Psoas muscle (tissue), 8 donors: ENCODE data around the gene GOLGA6L9. TPM values are rescaled to one million over a fixed set of nuclear protein-coding genes. Genes with fewer than 3 reads are reported as not detected.
"Not testable (repeated sequence)": the region's sequence is repeated elsewhere in the genome, so short reads cannot be mapped to it uniquely, and the experiment has no call there.

Source experiments
- ATAC-seq, 4 donors: fragments of 200-7000 bp; cut with Tn5 transposase; one replicate each; pipeline ENCODE4 v1.9.1; 2020; ENCODE audit warnings: moderate library complexity in 3 of 4, mild to moderate bottlenecking in 2 of 4
- DNase-seq, 2 donors: peaks; one replicate each; pipeline ENCODE4 v3.0.0-alpha.2; 2020
- H3K27ac ChIP-seq: fragments of 200-600 bp; one replicate; pipeline ENCODE4 v1.8.0; 2022
- H3K27me3 ChIP-seq, 3 donors: fragments of 200-600 bp in 1 of 3; one replicate each; pipeline versions ENCODE4 v1.6.1 to v1.8.0; 2013 to 2022; ENCODE audit warnings: low read length in 2 of 3, mild to moderate bottlenecking in 2 of 3, moderate library complexity in 1 of 3; ENCODE audit not compliant: insufficient read depth in 3 of 3
- H3K36me3 ChIP-seq, 2 donors: fragments of 200-600 bp in 1 of 2; one replicate each; pipeline versions ENCODE4 v1.6.1 to v1.8.0; 2013 to 2022; ENCODE audit warnings: low read depth in 1 of 2, mild to moderate bottlenecking in 1 of 2, moderate library complexity in 1 of 2; ENCODE audit not compliant: insufficient read depth in 1 of 2
- H3K4me1 ChIP-seq: fragments of 200-600 bp; one replicate; pipeline ENCODE4 v1.8.0; 2022
- H3K4me3 ChIP-seq: fragments of 200-600 bp; one replicate; pipeline ENCODE4 v1.8.0; 2022; ENCODE audit warnings: mild to moderate bottlenecking
- H3K9me3 ChIP-seq: fragments of 200-600 bp; one replicate; pipeline ENCODE4 v1.8.0; 2022
- CTCF ChIP-seq: fragments of 200-600 bp; IDR thresholded peaks from one replicate; pipeline ENCODE4 v1.8.0; 2022; ENCODE audit warnings: antibody characterized with exemption
- WGBS, 3 donors: extraction: QIAGEN DNeasy Blood & Tissue Kit; methylation state at CpG; one replicate each; pipeline versions ENCODE4 v1.1.6 to v1.1.7; 2013; 5-methylcytosine and 5-hydroxymethylcytosine counted together
- intact Hi-C, 2 donors: fragments of 100-400 bp; cut with DNase I; formaldehyde crosslinking; loops; one replicate each; pipeline versions ENCODE4 v1.11.0 to v1.14.2; 2022
- long read RNA-seq, 2 donors: library from polyadenylated mRNA; unstranded; transcript quantifications; one replicate each; pipeline ENCODE4 v2.0.0, GENCODE V29; 2021
- polyA plus RNA-seq, 3 donors: library from polyadenylated mRNA; stranded (reverse); fragments of 200-250 nt; gene quantifications; one replicate each; pipeline ENCODE4 v1.2.3, GENCODE V29; 2013
- total RNA-seq, 4 donors: library from RNA; stranded (reverse); fragmentation: NEBNext Ultra II Directional in 2 of 4; extraction: Animal tissue kit (Norgen Biotek cat#: 25700) in 2 of 4; gene quantifications; one replicate each; pipeline versions ENCODE4 v1.2.1 to v1.2.4, GENCODE V29; 2021 to 2023
- donor health status: healthy with polysubstance abuse.
- donor health status: DM: no; HTN: no; CAD: no; lungs with moderate emphysema.
- donor health status: Bipolar disorder and iron deficiency.
- donor health status: healthy.
- donor health status: DM: yes; HTN: yes; CAD: no.
- donor health status: DM: no; HTN: no; CAD: no.
- donor health status: DM: no; HTN: no; CAD: no.
- donor health status: DM: yes; HTN: yes; CAD: no.

The GOLGA6L9 gene
- total RNA-seq (1 to 10 TPM in 2 of 4 donors, under 1 TPM in 2; 0.87 to 1.7 (median 1.1) TPM), polyA plus RNA-seq (1 to 10 TPM; 1.1 to 3.5 (median 1.1) TPM)
- long read RNA-seq, donor 1, partial matches to known transcripts = 1 of 1 reads
- long read RNA-seq, donor 1, other reads (novel, unspliced or antisense) = 0 of 1 reads
- long read RNA-seq, donor 2 = 0 reads

DNA sequence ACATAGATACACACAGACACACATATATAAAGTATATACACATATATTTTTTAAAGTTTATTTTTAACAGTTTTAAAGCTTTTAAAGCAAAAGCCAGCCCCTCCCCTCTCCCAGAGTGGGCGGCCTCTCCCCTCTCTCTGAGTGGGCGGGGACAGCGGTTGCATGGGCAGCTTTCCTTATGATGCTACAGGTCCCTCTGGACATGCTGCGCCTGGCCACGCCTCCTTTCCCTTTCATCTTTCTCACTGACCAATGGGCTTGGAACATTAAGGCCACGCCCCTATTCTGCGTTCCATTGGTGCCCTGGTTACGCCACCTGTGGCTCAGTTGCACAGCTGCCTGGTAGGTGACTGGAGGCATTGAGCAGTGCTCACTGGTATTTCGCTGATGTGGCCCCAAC is at the start of gene GOLGA6L9:
TSS of gene GOLGA6L9 (plus strand) at position 124 of the 400 bp plus-strand sequence. CDS start at position 388, 264 bp downstream.
- H3K4me3 ChIP-seq, ATAC-seq, H3K4me1 ChIP-seq, H3K27me3 ChIP-seq, DNase-seq, intact Hi-C loops, H3K9me3 ChIP-seq, H3K27ac ChIP-seq, H3K36me3 ChIP-seq: not testable (repeated sequence)
- 92 to 100% (median 96%) methylated on average over 5 to 8 of the region's 9 CpGs for WGBS, 3 donors

DNA sequence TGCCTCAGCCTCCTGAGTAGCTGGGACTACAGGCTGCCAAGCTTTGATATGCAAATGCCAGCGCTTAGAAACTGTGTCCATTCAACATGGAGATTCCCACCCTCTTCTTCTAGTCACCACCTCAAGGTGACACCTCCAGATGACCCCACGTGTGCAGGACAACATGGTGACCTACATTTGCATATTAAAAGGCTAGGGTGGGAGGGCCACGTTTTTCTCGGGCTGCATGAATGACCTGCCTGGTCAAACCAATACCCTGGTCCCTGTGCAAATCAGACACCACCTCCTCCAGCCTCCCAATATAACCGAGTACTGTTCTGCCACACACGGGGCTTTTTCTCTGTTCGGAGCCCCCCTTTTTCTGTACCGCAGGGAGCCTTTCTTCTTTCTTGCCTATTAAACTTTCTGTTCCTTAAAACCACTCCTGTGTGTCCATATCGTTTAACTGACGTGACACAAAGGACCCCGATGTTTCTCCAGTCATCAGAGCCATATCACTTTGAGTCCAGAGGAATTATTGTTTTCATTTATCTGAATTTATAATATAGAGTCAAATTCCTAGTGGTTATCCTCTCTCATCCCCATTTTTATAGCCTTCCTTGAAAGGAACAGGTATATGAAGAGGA is 48.2 kb upstream of the GOLGA6L9 start:
- DNase-seq, H3K4me3 ChIP-seq, H3K27me3 ChIP-seq, intact Hi-C loops, H3K9me3 ChIP-seq, H3K36me3 ChIP-seq, H3K27ac ChIP-seq, ATAC-seq, H3K4me1 ChIP-seq: not testable (repeated sequence)
- whole genome bisulfite sequencing, 3 donors = 73 to 81% (median 74%) methylated on average over 10 of the region's 11 CpGs

DNA sequence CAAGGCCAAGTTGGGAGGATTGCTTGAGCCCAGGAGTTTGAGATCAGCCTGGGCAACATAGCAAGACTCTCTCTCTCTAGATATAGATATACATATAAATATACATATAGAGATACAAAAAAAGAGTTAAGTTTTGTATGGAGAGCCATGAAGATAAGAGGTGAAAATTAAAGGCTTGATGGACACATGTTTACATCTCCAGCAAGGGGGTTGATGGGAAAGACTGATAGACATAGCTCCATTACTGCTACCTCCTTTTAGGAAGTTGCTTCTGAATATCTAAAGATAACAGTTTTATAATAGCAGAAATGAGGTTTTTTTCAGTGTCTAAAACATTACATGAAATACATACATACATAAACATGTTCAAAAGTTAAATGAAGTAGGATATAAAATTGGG is 42.4 kb upstream of the GOLGA6L9 start:
- intact Hi-C loops = not testable (repeated sequence)

GRCh38 chr15:82390152-82390551 is 39.5 kb upstream of the GOLGA6L9 start:
- H3K4me3 ChIP-seq, DNase-seq, H3K4me1 ChIP-seq, ATAC-seq, intact Hi-C loops, H3K27me3 ChIP-seq, H3K27ac ChIP-seq, H3K9me3 ChIP-seq, H3K36me3 ChIP-seq: not testable (repeated sequence)
- WGBS, 3 donors = 85 to 94% (median 86%) methylated on average over 3 of the region's 3 CpGs

More for the DNA sequence above, 42.4 kb upstream of the GOLGA6L9 start:
- ATAC-seq, DNase-seq, H3K27ac ChIP-seq, H3K4me1 ChIP-seq, H3K4me3 ChIP-seq, H3K36me3 ChIP-seq, H3K9me3 ChIP-seq, H3K27me3 ChIP-seq: not testable (repeated sequence)

DNA sequence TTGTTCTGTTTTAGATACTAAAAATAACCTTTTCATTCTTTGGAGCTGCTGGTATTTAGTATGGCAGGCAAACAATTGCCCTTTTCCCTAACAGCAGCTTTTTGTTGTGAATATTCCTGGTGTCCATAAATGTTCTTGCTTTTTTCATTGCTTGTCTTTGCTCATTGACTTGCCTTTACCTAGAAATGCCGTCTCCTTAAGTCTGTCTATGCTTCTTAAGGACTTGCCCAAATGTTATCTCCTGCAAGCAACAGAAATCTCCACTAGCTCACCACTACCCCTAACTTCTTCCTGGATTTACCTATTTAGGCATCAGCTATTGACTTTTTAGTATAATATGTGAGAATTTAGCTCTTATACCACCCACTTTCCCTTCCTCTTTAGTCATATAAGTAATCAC is 37.5 kb upstream of the GOLGA6L9 start:
- H3K4me1 ChIP-seq, H3K27ac ChIP-seq, H3K27me3 ChIP-seq, intact Hi-C loops, H3K36me3 ChIP-seq, ATAC-seq, H3K9me3 ChIP-seq, H3K4me3 ChIP-seq, DNase-seq: not testable (repeated sequence)
- WGBS, 3 donors = 82 to 94% (median 92%) methylated on average over 1 of the region's 1 CpG

- 90 to 96% (median 95%) methylated on average over 4 of the region's 4 CpGs for WGBS, 3 donors
- no peaks in the 10 kb centered on the region for H3K4me1 ChIP-seq
- no peaks in the 10 kb centered on the region for H3K27me3 ChIP-seq
- H3K27ac ChIP-seq = no peak overlapping the region
- no peaks in the 10 kb centered on the region for H3K36me3 ChIP-seq
- no peak for TF ChIP-seq CTCF
- H3K9me3 ChIP-seq = peaks cover 5% of the 10 kb centered on the region
- no peak for DNase-seq
- no peak overlapping the region for H3K4me3 ChIP-seq
- intact Hi-C loops = no loop called here
- no peak for ATAC-seq
These were observed 35.9 kb upstream of the GOLGA6L9 start for GRCh38 chr15:82393671-82394070.

GRCh38 chr15:82395788-82396187 is 33.8 kb upstream of the GOLGA6L9 start:
- ATAC-seq, H3K27me3 ChIP-seq, H3K4me1 ChIP-seq, H3K4me3 ChIP-seq, intact Hi-C loops, DNase-seq, H3K36me3 ChIP-seq, H3K27ac ChIP-seq, H3K9me3 ChIP-seq: not testable (repeated sequence)
- 45 to 67% (median 47%) methylated on average over 1 of the region's 4 CpGs for WGBS, 3 donors
